ENCODE data around the gene DOC2B. TPM values are rescaled to one million over a fixed set of nuclear protein-coding genes. Genes with fewer than 3 reads are reported as not detected.

DOC2B gene
- polyA plus RNA-seq, 3 donors, result 0.02 to 0.19 TPM; not detected in 1

GRCh38 chr17:219696-220095 lies 38.2 kb upstream of the DOC2B start:
- no peaks in the 10 kb centered on the region for H4K20me1 ChIP-seq (ENCODE audit: insufficient read depth, low read length)
- Mint-ChIP-seq H3K27ac (peak overlapping the region in 3 of 7 donors; percentile 5 to 68 (median 32)), H3K4me1 (peaks cover 21% of the 10 kb centered on the region), H3K27me3 (ENCODE audit: low read depth in 3 of 3) (peaks cover 2 to 5% (median 4%) of the 10 kb centered on the region in 3 donors), H3K36me3 (no peaks in the 10 kb centered on the region), H3K9me3 (peaks cover 0 to 5% (median 1%) of the 10 kb centered on the region in 7 donors), H3K4me3 (no peak overlapping the region)
- no peak overlapping the region for H3K4me3 ChIP-seq (replicated peaks in 1 of 3; ENCODE audit: low read depth in 2 of 3, low read length in 3 of 3)
- TF ChIP-seq CTCF (IDR thresholded peaks at IDR 0.05), result no peak
- H3K9ac ChIP-seq (ENCODE audit: insufficient read depth, low read length, poor library complexity, severe bottlenecking), result no peak overlapping the region
- 86% methylated on average over 9 of the region's 10 CpGs for WGBS (ENCODE audit: insufficient coverage)
- no peaks in the 10 kb centered on the region for H3K79me2 ChIP-seq (ENCODE audit: insufficient read depth, low read length)
- H3K4me2 ChIP-seq (replicated peaks; ENCODE audit: extremely low read depth, low read length, poor library complexity, severe bottlenecking), result no peak overlapping the region
- H3K27ac ChIP-seq (ENCODE audit: low read depth in 1 of 2, low read length in 2 of 2), result peak overlapping the region in 1 of 2 donors; percentile 57
- no peaks in the 10 kb centered on the region for H3K9me3 ChIP-seq (replicated peaks in 1 of 2; ENCODE audit: control insufficient read depth in 1 of 2, insufficient read depth in 1 of 2, low read length in 2 of 2)
- intact Hi-C loops (cut with micrococcal nuclease), result loop anchor here in 1 of 2 donors (10.0 kb wide), 1 partner anchor 1205 kb away; no protein-coding TSS in a partner anchor
- no peaks in the 10 kb centered on the region for H3K36me3 ChIP-seq (replicated peaks in 1 of 2; ENCODE audit: control insufficient read depth in 1 of 2, insufficient read depth in 2 of 2, low read length in 2 of 2)
- H2AFZ ChIP-seq (ENCODE audit: insufficient read depth, low read depth, low read length, poor library complexity, severe bottlenecking), result no peak overlapping the region
- no peak for DNase-seq
- H3K4me1 ChIP-seq (ENCODE audit: control insufficient read depth in 1 of 2, insufficient read depth in 2 of 2, low read length in 2 of 2), result peaks cover 5 to 26% of the 10 kb centered on the region in 2 donors
- no peaks in the 10 kb centered on the region for H3K27me3 ChIP-seq (ENCODE audit: control insufficient read depth in 2 of 2, insufficient read depth in 2 of 2, low read length in 2 of 2)

- no peak overlapping the region for H3K9ac ChIP-seq (ENCODE audit: insufficient read depth, low read length, poor library complexity, severe bottlenecking)
- peaks cover 2 to 4% (median 2%) of the 10 kb centered on the region in 3 donors for H3K27me3 Mint-ChIP-seq (ENCODE audit: low read depth in 3 of 3)
- H3K27ac Mint-ChIP-seq, result peak overlapping the region in 1 of 7 donors; percentile 25
- peaks cover 5 to 26% of the 10 kb centered on the region in 2 donors for H3K4me1 ChIP-seq (ENCODE audit: control insufficient read depth in 1 of 2, insufficient read depth in 2 of 2, low read length in 2 of 2)
- no peaks in the 10 kb centered on the region for H3K27me3 ChIP-seq (ENCODE audit: control insufficient read depth in 2 of 2, insufficient read depth in 2 of 2, low read length in 2 of 2)
- no peak overlapping the region for H3K4me3 ChIP-seq (replicated peaks in 1 of 3; ENCODE audit: low read depth in 2 of 3, low read length in 3 of 3)
- DNase-seq, result no peak
- no peak overlapping the region for H2AFZ ChIP-seq (ENCODE audit: insufficient read depth, low read depth, low read length, poor library complexity, severe bottlenecking)
- no peaks in the 10 kb centered on the region for H3K36me3 ChIP-seq (replicated peaks in 1 of 2; ENCODE audit: control insufficient read depth in 1 of 2, insufficient read depth in 2 of 2, low read length in 2 of 2)
- no peak overlapping the region for H3K4me2 ChIP-seq (replicated peaks; ENCODE audit: extremely low read depth, low read length, poor library complexity, severe bottlenecking)
- H3K4me1 Mint-ChIP-seq, result peaks cover 21% of the 10 kb centered on the region
- H4K20me1 ChIP-seq (ENCODE audit: insufficient read depth, low read length), result no peaks in the 10 kb centered on the region
- TF ChIP-seq CTCF (IDR thresholded peaks at IDR 0.05), result no peak
- H3K36me3 Mint-ChIP-seq, result no peaks in the 10 kb centered on the region
- H3K27ac ChIP-seq (ENCODE audit: low read depth in 1 of 2, low read length in 2 of 2), result peak overlapping the region in 1 of 2 donors; percentile 57
- no peaks in the 10 kb centered on the region for H3K79me2 ChIP-seq (ENCODE audit: insufficient read depth, low read length)
- intact Hi-C loops (cut with micrococcal nuclease), result no loop called here
- H3K4me3 Mint-ChIP-seq, result no peak overlapping the region
- no peaks in the 10 kb centered on the region for H3K9me3 ChIP-seq (replicated peaks in 1 of 2; ENCODE audit: control insufficient read depth in 1 of 2, insufficient read depth in 1 of 2, low read length in 2 of 2)
- H3K9me3 Mint-ChIP-seq, result peaks cover 0 to 2% (median 0%) of the 10 kb centered on the region in 7 donors
- 86% methylated on average over 4 of the region's 8 CpGs for WGBS (ENCODE audit: insufficient coverage)
Observed at GRCh38 chr17:218432-219110, 37.1 kb upstream of the DOC2B start.
